Neural cell (in vitro differentiated cells): ENCODE data around the gene BST2. TPM values are rescaled to one million over a fixed set of nuclear protein-coding genes. Genes with fewer than 3 reads are reported as not detected.

Experiments
- H2AFZ ChIP-seq: fragments of 200-600, 300-800 bp; sonication (generic), shearing (Covaris generic); 2 replicates; pipeline ENCODE4 v1.6.0; 2014; ENCODE audit warnings: low read depth, mild to moderate bottlenecking, antibody characterized with exemption, low read length, moderate library complexity
- H3F3A ChIP-seq: fragments of 200-600 bp; shearing (Covaris generic); 2 replicates; pipeline ENCODE4 v1.6.1; 2016; ENCODE audit warnings: mild to moderate bottlenecking, moderate library complexity, mixed read lengths, antibody characterized with exemption, low read length; ENCODE audit not compliant: insufficient read depth, poor library complexity, severe bottlenecking
- H3K27ac ChIP-seq: fragments of 200-600, 300-800 bp; sonication (generic), shearing (Covaris generic); 2 replicates; pipeline ENCODE4 v1.5.1; 2014; ENCODE audit warnings: mild to moderate bottlenecking, low read length, moderate library complexity
- H3K27me3 ChIP-seq: fragments of 300-800, 200-600 bp; sonication (generic), shearing (Covaris generic); 2 replicates; pipeline ENCODE4 v1.6.0; 2014; ENCODE audit warnings: mild to moderate bottlenecking, low read depth, low read length, moderate library complexity; ENCODE audit not compliant: insufficient read depth
- H3K36me3 ChIP-seq: fragments of 300-800, 200-600 bp; sonication (generic), shearing (Covaris generic); 2 replicates; pipeline ENCODE4 v1.5.1; 2014; ENCODE audit warnings: mild to moderate bottlenecking, antibody characterized with exemption, low read length, moderate library complexity; ENCODE audit not compliant: insufficient read depth
- H3K4me2 ChIP-seq: fragments of 300-800, 200-600 bp; sonication (generic), shearing (Covaris generic); 2 replicates; pipeline ENCODE4 v1.6.0; 2014; ENCODE audit warnings: mild to moderate bottlenecking, low read length
- H3K4me3 ChIP-seq: fragments of 300-800, 200-600 bp; sonication (generic), shearing (Covaris generic); 2 replicates; pipeline ENCODE4 v1.5.1; 2014; ENCODE audit warnings: mild to moderate bottlenecking, low read length, moderate library complexity
- H3K79me2 ChIP-seq: fragments of 200-600 bp; shearing (Covaris generic); replicated peaks from 2 replicates; pipeline ENCODE4 v1.6.0; 2014; ENCODE audit warnings: mild to moderate bottlenecking, low read length, moderate library complexity; ENCODE audit not compliant: insufficient read depth
- H3K9ac ChIP-seq: fragments of 300-800, 200-600 bp; sonication (generic), shearing (Covaris generic); 2 replicates; pipeline ENCODE4 v1.6.1; 2016; ENCODE audit warnings: mild to moderate bottlenecking, low read length, mixed read lengths
- H3K9me2 ChIP-seq: fragments of 200-600 bp; shearing (Covaris generic); 2 replicates; pipeline ENCODE4 v1.6.1; 2016; ENCODE audit warnings: mild to moderate bottlenecking, low read length, mixed read lengths; ENCODE audit not compliant: insufficient read depth
- H3K9me3 ChIP-seq: fragments of 200-600, 300-800 bp; sonication (generic), shearing (Covaris generic); 2 replicates; pipeline ENCODE4 v1.6.1; 2016; ENCODE audit warnings: mild to moderate bottlenecking, mixed run types, low read length, moderate library complexity, mixed read lengths
- H4K20me1 ChIP-seq: fragments of 200-600 bp; shearing (Covaris generic); 2 replicates; pipeline ENCODE4 v1.6.1; 2016; ENCODE audit warnings: mild to moderate bottlenecking, mixed run types; ENCODE audit not compliant: insufficient read depth
- EP300 ChIP-seq: fragments of 450-650 bp; conservative IDR thresholded peaks from 2 replicates; pipeline ENCODE4 v1.6.1; 2014; ENCODE audit warnings: antibody characterized with exemption, mild to moderate bottlenecking, moderate library complexity; ENCODE audit not compliant: poor library complexity, severe bottlenecking
- EZH2 ChIP-seq: fragments of 200-600, 300-800 bp; shearing (Covaris generic), sonication (generic); IDR thresholded peaks from 2 replicates; pipeline ENCODE4 v1.6.1; 2014; ENCODE audit warnings: antibody characterized with exemption, low read length, borderline replicate concordance, mild to moderate bottlenecking; ENCODE audit not compliant: insufficient read depth, poor library complexity, severe bottlenecking
- MXI1 ChIP-seq: fragments of 450-650 bp; conservative IDR thresholded peaks from 2 replicates; pipeline ENCODE4 v1.6.1; 2014; ENCODE audit warnings: antibody characterized with exemption, mild to moderate bottlenecking; ENCODE audit not compliant: poor library complexity, severe bottlenecking
- POLR2AphosphoS5 ChIP-seq: IDR thresholded peaks from 2 replicates; pipeline ENCODE4 v1.6.1; 2012
- RAD21 ChIP-seq: fragments of 450-650 bp; conservative IDR thresholded peaks from 2 replicates; pipeline ENCODE4 v1.6.1; 2014; ENCODE audit warnings: antibody characterized with exemption, mild to moderate bottlenecking, moderate library complexity
- SMC3 ChIP-seq: fragments of 450-650 bp; conservative IDR thresholded peaks from 2 replicates; pipeline ENCODE4 v1.6.1; 2014; ENCODE audit warnings: antibody characterized with exemption, mild to moderate bottlenecking, moderate library complexity; ENCODE audit not compliant: poor library complexity
- TAF1 ChIP-seq: IDR thresholded peaks from 2 replicates; pipeline ENCODE4 v1.6.1; 2012; ENCODE audit warnings: low read depth
- polyA plus RNA-seq: library from polyadenylated mRNA; depleted of rRNA; stranded (reverse); fragments of >200 nt; gene quantifications from 2 replicates; pipeline ENCODE4 v1.2.3, GENCODE V29; 2014
- TF ChIP-seq, protein P1 (sequence below): IDR thresholded peaks from 2 replicates; pipeline ENCODE4 v1.6.1; 2012; ENCODE audit warnings: borderline replicate concordance
- TF ChIP-seq, protein P2 (sequence below): fragments of 450-650 bp; IDR thresholded peaks from 2 replicates; pipeline ENCODE4 v1.5.1; 2014; ENCODE audit warnings: antibody characterized with exemption, mild to moderate bottlenecking, moderate library complexity; ENCODE audit not compliant: poor library complexity, severe bottlenecking

The BST2 gene
- polyA plus RNA-seq, 1 donor from 2014 or later: not detected

DNA sequence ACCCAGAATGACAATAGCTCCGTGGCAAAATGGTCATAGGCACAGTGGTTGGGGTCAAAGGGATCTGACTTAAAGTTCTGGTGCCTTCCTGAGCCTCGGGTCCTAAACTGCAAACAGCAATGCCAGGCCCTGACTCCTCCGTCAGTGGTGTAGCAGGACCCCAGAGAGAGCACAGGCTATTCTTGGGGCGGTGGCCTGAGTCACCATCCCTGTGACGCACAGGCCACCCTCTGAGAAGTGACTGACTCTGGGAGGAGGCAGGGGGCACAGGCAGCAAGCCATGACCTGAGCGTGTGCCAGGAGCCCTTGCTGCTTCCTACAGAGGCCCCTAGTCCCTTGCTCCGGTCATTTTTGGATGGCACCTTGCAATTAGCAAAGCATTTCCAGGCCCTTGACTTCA, 47.0 kb downstream of the BST2 start:
- Histone ChIP-seq H3K9me2 (no peaks in the 10 kb centered on the region), H3K9me3 (no peaks in the 10 kb centered on the region), H3K4me3 (no peak overlapping the region), H3K27ac (no peak overlapping the region), H3K27me3 (no peaks in the 10 kb centered on the region), H3K79me2 (no peaks in the 10 kb centered on the region), H3K4me2 (no peak overlapping the region), H3K36me3 (no peaks in the 10 kb centered on the region), H3K9ac (no peak overlapping the region), H2AFZ (no peak overlapping the region), H4K20me1 (no peaks in the 10 kb centered on the region), H3F3A (no peaks in the 10 kb centered on the region)
- TF ChIP-seq MXI1: no peak

DNA sequence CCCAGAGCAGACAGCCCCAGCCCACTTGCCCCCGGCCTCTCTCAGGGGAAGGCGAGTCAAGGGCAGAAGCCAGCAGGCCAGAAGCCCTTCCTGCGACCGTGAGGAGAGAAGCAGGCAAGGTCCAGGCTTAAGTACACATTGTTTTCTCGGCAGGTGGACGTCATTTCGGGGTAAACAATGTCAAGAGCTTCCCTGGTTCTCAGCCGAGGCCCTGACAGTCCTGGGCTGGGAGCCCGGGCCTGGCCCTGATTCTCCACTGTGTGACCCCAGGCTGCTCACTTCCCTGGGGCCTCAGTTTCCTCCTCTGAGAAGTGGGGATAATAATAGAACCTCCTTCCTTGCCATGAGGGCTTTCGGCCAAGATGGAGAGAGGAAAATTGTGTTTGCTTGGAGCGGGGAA, 47.7 kb downstream of the BST2 start:
- Histone ChIP-seq H3F3A (no peaks in the 10 kb centered on the region), H4K20me1 (no peaks in the 10 kb centered on the region), H3K27ac (no peak overlapping the region), H3K9ac (no peak overlapping the region), H3K79me2 (no peaks in the 10 kb centered on the region), H3K36me3 (no peaks in the 10 kb centered on the region), H3K4me2 (no peak overlapping the region), H2AFZ (no peak overlapping the region), H3K9me3 (no peaks in the 10 kb centered on the region), H3K27me3 (no peaks in the 10 kb centered on the region), H3K4me3 (no peak overlapping the region), H3K9me2 (no peaks in the 10 kb centered on the region)
- TF ChIP-seq, protein P1, sequence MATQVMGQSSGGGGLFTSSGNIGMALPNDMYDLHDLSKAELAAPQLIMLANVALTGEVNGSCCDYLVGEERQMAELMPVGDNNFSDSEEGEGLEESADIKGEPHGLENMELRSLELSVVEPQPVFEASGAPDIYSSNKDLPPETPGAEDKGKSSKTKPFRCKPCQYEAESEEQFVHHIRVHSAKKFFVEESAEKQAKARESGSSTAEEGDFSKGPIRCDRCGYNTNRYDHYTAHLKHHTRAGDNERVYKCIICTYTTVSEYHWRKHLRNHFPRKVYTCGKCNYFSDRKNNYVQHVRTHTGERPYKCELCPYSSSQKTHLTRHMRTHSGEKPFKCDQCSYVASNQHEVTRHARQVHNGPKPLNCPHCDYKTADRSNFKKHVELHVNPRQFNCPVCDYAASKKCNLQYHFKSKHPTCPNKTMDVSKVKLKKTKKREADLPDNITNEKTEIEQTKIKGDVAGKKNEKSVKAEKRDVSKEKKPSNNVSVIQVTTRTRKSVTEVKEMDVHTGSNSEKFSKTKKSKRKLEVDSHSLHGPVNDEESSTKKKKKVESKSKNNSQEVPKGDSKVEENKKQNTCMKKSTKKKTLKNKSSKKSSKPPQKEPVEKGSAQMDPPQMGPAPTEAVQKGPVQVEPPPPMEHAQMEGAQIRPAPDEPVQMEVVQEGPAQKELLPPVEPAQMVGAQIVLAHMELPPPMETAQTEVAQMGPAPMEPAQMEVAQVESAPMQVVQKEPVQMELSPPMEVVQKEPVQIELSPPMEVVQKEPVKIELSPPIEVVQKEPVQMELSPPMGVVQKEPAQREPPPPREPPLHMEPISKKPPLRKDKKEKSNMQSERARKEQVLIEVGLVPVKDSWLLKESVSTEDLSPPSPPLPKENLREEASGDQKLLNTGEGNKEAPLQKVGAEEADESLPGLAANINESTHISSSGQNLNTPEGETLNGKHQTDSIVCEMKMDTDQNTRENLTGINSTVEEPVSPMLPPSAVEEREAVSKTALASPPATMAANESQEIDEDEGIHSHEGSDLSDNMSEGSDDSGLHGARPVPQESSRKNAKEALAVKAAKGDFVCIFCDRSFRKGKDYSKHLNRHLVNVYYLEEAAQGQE: no peak

DNA sequence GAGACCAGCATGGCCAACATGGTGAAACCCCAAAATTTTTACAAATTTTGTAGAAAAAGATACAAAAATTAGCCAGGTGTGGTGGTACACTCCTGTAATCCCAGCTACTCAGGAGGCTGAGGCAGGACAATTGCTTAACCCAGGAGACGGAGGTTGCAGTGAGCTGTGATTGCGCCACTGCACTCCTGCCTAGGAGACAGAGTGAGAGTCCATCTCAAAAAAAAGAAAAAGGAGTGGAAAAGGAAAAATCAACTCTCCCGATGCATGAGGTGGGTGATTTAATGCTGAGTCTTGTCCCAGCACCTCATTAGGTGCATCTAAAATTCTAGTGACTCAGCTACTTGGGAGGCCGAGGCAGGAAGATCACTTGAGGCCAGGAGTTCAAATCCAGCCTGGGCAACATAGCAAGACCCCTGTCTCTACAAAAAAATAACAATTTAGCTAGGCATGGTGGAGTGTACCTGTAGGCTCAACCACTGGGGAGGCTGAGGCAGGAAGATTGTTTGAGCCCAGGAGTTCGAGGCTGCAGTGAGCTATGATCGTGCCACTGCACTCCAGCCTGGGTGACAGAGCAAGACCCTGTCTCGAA, 48.3 kb downstream of the BST2 start:
- no peak overlapping the region for H3K4me3 ChIP-seq
- no peak for TF ChIP-seq EP300
- TF ChIP-seq SMC3: no peak
- TF ChIP-seq, protein P2, sequence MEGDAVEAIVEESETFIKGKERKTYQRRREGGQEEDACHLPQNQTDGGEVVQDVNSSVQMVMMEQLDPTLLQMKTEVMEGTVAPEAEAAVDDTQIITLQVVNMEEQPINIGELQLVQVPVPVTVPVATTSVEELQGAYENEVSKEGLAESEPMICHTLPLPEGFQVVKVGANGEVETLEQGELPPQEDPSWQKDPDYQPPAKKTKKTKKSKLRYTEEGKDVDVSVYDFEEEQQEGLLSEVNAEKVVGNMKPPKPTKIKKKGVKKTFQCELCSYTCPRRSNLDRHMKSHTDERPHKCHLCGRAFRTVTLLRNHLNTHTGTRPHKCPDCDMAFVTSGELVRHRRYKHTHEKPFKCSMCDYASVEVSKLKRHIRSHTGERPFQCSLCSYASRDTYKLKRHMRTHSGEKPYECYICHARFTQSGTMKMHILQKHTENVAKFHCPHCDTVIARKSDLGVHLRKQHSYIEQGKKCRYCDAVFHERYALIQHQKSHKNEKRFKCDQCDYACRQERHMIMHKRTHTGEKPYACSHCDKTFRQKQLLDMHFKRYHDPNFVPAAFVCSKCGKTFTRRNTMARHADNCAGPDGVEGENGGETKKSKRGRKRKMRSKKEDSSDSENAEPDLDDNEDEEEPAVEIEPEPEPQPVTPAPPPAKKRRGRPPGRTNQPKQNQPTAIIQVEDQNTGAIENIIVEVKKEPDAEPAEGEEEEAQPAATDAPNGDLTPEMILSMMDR: no peak
- TF ChIP-seq MXI1: no peak
- TF ChIP-seq TAF1: no peak
- no peak for TF ChIP-seq RAD21
- TF ChIP-seq POLR2AphosphoS5: no peak
- TF ChIP-seq EZH2: no peak
- TF ChIP-seq, protein P1: no peak
- H3K27ac ChIP-seq: no peak overlapping the region

More for the DNA sequence above, 48.3 kb downstream of the BST2 start:
- Histone ChIP-seq H3K9me2 (no peaks in the 10 kb centered on the region), H3F3A (no peaks in the 10 kb centered on the region), H3K79me2 (no peaks in the 10 kb centered on the region), H3K4me2 (no peak overlapping the region), H3K36me3 (no peaks in the 10 kb centered on the region), H2AFZ (no peak overlapping the region), H4K20me1 (no peaks in the 10 kb centered on the region), H3K9ac (no peak overlapping the region), H3K27me3 (no peaks in the 10 kb centered on the region), H3K9me3 (no peaks in the 10 kb centered on the region)
